GM04503 (cell line): Measurements from ENCODE around the gene BCL2L11.
"Not testable (repeated sequence)": the region's sequence is repeated elsewhere in the genome, so short reads cannot be mapped to it uniquely, and the experiment has no call there.

Experiments used
- DNase-seq: peaks from one replicate; pipeline ENCODE4 v3.0.0-alpha.2; 2012; ENCODE audit warnings: low read depth

BCL2L11 gene

GRCh38 chr2:111120253-111121027 is at the start of gene BCL2L11:
Gene BCL2L11, plus strand, starts transcription at chr2:111120914. Its CDS starts 2,832 bp downstream, at chr2:111123746.
- DNase-seq: no peak

GRCh38 chr2:111071600-111072171 is 49.0 kb upstream of the BCL2L11 start:
- peak; percentile 42 for DNase-seq

GRCh38 chr2:111072220-111072871 is 48.4 kb upstream of the BCL2L11 start:
- peak; percentile 40 for DNase-seq

- not testable (repeated sequence) for DNase-seq
Measured at GRCh38 chr2:111082659-111083058, 38.1 kb upstream of the BCL2L11 start.

GRCh38 chr2:111091811-111092211 is 28.9 kb upstream of the BCL2L11 start:
- DNase-seq: no peak

GRCh38 chr2:111094691-111095090 is 26.0 kb upstream of the BCL2L11 start:
- no peak for DNase-seq

GRCh38 chr2:111095434-111095833 is 25.3 kb upstream of the BCL2L11 start:
- no peak for DNase-seq

- DNase-seq: no peak
Measured at GRCh38 chr2:111099402-111099801, 21.3 kb upstream of the BCL2L11 start.

- DNase-seq: no peak
Measured at GRCh38 chr2:111100087-111100764, 20.5 kb upstream of the BCL2L11 start.

GRCh38 chr2:111100765-111101162 is 19.9 kb upstream of the BCL2L11 start:
- no peak for DNase-seq

- DNase-seq: no peak
Measured at GRCh38 chr2:111101592-111101991, 19.1 kb upstream of the BCL2L11 start.

- DNase-seq: no peak
Measured at GRCh38 chr2:111102216-111102615, 18.5 kb upstream of the BCL2L11 start.

GRCh38 chr2:111105926-111106325 is 14.8 kb upstream of the BCL2L11 start:
- no peak for DNase-seq

- DNase-seq: no peak
Measured at GRCh38 chr2:111106706-111107105, 14.0 kb upstream of the BCL2L11 start.

- no peak for DNase-seq
Measured at GRCh38 chr2:111108745-111109271, 11.9 kb upstream of the BCL2L11 start.

GRCh38 chr2:111111101-111111755 is 9.5 kb upstream of the BCL2L11 start:
- DNase-seq: no peak

GRCh38 chr2:111113838-111114237 is 6.9 kb upstream of the BCL2L11 start:
- no peak for DNase-seq

- DNase-seq: no peak
Measured at GRCh38 chr2:111116011-111116746, 4.5 kb upstream of the BCL2L11 start.

- DNase-seq: no peak
Measured at GRCh38 chr2:111116843-111117597, 3.7 kb upstream of the BCL2L11 start.
